T-helper 22 cell (primary cell): ENCODE results near the gene LSS.

ENCODE experiments used
- DNase-seq: peaks from one replicate; pipeline ENCODE4 v3.0.0-alpha.2; 2020; ENCODE audit warnings: low read depth

LSS gene

GRCh38 chr21:46218906-46219590, 9.5 kb downstream of the LSS start:
- DNase-seq: no peak

DNA sequence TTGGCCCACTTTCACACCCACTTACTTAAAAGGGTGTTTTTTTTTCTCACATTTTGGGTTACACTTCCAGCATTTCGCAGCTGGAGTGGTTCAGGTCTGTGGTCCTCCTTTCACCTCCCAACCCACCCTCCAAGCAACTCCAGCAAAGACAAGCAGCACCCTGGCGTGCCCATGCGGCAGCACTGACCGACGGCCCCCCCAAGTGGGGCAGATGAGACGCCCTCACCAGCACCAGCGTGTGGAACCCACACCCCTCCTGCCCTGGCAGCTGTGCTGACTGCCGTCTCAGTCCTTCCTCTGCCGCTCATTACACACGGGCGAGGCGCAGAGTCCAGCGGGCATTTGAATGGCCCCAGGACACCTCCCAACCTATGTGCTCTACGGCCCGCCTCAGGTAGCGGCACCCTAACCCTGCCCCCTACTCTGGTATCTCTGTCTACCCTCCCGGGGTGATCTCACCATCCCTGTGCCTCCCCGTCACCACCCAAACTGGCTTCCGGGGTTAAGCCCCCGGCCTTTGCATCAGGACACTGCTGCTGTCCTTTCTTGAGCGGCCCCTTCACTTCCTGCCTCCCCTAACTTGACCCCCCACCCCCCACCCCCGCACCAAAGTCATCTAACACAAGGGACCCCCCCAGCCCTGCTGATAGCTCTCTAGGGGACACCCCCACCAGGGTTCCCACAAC, 10.9 kb downstream of the LSS start:
- no peak for DNase-seq

GRCh38 chr21:46216132-46216747, 12.3 kb downstream of the LSS start:
- DNase-seq: no peak

DNA sequence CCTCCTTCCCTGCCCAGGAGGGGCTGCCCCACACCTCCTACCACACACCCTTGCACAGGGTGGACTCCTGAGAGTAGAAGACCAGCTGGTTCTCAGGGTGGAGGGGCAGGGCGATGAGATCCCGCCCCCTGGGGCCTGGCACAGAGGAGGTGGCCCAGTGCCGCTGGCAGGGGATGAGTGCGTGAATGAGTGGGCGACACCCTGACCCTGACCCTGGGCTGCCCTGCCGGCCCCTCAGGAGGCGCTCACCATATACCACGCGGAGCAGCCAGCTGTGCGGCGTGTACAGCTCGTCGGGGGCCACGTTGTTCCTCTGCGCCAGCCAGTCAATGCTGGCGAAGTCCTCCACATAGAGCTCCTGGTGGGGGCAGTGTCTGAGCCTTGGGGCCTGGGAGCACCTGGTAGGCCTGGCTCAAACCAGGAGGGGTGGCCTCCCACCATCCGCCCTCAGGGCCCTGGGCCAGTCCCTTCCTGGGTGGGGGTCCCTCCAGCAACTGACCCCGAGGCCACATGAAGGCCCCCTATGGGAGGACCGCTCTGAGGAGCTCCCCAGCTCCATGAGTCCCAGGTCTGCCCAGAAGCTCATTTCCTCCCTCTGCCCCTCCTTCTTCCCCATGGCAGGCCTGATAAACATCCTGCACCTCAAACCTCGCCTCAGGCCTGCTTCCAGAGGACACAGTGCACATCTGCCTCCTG, 13.0 kb downstream of the LSS start:
- no peak for DNase-seq

GRCh38 chr21:46214478-46215340, 13.9 kb downstream of the LSS start:
- DNase-seq: no peak

- no peak for DNase-seq
These were observed 14.8 kb downstream of the LSS start for GRCh38 chr21:46213620-46214286.

- no peak for DNase-seq
These were observed 15.7 kb downstream of the LSS start for GRCh38 chr21:46212721-46213484.

DNA sequence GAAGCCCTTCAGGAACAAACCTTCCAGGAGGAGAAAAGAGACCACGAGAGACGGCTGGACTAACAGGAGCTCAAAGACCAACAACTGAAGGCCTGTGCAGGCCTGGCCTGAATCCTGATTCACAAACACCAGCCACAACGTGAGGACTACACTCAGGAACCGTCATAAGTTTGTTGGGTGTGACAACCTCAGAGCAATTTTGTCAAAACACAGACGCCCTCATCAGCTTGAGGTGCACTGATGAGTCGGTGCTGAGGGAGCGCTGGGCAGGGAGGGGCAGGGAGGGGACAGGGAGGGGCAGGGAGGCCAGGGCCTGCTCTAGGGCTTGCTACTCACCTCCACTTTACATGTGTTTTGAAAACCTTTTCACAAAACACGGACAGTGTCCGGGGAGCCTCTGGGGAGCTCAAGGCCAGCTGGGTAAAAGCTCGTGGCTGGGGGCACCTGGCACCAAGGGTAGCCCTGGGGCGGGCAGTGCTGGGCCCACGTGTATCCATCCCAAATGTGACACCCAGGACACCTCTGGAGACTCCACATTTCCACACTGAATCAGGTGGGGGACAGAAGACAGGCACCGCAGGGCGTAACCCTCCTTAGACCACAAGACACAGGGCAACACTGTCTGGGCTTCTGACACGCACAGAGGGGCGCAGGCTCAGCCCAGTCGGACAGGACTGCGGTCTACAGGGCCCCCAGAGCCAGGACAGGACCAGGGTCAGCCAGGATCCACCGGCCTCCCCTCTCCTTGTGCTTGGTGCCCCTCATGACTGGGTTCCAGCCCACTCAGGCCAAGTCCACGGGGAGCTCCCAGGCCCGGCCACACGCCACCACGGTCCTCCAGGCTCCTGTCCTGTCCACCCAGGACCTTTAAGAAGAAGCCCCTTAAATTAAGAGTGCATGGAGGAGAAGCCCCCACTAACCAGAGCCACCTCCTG, 16.5 kb downstream of the LSS start:
- DNase-seq: no peak

DNA sequence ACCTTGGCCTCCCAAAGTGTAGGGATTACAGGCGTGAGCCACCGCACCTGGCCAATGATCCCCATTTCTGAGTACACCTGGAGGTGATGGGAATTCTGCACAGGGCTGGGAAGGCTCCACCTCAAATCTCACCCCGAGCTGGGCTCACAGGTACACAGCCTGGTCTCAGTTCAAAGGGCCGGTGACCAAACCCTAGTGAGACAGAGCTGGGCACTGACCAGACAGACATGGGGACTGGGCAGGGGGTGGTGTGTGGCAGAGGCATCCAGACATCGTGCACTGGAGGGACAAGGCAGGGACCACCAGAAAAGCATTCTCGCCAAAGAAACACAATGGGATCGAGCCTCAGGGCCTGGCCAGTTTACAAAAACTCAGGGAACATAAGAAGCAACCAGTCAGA, 17.2 kb downstream of the LSS start:
- DNase-seq: no peak

DNA sequence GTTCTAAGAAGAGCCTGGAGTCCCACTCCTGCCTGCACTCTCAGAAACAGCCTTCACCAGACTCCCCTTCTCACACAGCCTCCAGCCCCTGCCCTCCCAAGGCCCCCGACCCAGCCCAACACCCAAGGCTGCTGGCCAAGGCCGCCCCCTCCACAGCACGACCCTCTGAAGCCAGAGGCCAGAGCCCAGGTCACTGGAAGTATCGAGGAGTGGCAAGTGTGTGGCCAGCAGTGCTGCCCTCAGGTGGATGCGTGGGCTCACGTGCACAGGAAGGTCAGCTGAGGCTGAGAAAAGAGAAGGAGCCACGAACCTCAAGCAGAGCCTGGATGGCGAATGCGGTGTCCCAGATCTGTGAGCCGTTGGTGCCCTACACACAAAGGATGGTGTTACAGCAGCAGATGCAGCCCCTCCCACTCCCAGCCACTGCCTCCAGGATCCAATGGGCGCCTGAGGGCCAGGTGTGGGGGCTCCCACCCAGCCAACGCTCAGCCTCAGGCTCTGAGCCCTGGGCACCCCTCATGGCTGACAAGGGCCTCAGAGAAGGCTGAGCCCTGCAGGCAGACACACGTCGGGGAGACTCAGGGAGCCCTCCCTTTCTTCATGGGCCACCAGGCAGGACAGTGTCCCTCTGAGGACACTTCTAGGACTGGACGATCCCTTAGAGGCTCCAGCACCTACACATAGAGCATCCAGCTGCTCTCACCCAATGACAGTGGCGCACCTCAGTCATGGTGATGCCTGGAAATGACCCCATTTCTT, 18.0 kb downstream of the LSS start:
- no peak for DNase-seq

- no peak for DNase-seq
These were observed 19.5 kb downstream of the LSS start for GRCh38 chr21:46208761-46209721.

- DNase-seq: no peak
These were observed 20.5 kb downstream of the LSS start for GRCh38 chr21:46207920-46208591.

DNA sequence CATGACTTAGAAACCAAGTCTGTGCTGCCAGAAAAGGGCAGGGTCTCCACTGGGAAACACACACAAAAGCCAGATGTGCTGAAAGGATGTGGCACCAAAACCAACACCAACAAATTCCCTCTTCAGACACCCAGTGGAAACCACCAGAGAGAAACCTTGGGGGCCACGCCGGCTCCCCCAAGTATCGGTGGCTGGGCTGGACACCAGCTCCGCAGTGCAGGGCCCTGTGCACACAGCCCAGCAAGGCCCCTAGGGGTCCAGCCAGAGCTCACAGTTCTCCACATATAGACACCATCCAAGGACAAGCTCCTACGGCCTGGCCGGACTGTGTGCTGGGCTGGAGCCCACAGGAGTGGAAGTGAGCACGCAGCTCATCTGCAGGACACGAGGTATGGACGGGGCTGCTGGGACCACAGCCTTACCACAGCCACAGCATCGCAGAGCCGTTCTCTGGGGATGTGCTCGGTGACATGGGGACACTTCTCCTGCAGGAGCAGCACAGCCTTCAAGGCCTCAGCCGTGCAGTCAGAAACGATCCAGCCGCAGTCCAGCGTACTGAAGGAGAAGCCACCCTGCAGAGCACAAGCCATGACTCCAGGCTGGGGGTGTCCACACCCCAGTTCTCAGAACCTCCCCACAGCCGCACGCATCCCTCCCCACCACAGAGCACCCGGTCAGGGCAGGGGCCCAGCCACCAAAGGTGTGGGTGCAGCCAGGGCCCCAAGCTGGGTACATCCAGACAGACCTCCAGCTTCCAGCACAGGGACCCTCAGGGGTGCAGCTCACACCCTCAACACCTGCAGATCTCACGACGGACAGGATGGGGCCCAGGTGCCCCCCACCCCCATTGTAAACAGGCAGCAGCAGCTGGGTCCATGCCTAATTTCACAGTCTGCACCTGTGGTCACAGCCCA, 21.3 kb downstream of the LSS start:
- no peak for DNase-seq

DNA sequence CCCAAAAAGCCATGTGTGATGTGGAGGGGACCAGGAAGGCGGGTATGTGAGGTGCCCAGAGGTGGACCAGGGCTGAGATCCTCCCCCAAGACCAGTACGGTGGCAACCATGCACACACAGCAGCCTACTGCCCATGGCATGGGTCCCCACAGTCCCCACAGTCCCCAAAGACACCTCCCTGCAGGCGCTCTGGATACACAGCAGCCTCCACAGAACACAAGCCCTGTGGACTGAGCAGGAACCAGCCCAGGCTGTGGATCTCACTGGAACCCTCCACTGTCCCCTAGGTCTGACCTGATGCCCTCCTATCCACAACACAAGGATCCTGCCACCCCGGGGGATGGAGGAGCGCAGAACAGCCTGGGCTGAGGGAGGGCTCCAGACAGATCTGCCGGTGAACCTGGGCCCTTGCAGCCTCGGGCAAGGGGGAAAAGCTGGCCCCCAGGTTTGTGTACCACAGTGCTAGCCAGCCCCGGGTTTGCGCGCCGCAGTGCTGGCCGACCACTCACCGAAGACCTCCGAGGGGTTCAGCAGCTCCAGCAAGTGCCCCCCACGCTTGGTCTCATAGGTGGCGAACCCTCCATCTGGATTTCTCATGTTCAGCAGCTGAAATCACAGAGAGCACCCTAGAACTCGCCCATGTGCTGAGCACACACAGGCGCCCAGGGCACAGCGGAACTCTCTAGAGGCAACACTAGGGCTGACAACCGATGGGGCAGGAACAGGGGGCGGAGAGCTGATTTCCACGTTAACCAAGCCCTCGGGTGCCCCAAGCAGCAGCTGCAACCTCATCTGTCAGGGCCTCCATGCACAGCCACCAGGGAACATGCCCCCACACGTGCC, 22.2 kb downstream of the LSS start:
- no peak for DNase-seq

DNA sequence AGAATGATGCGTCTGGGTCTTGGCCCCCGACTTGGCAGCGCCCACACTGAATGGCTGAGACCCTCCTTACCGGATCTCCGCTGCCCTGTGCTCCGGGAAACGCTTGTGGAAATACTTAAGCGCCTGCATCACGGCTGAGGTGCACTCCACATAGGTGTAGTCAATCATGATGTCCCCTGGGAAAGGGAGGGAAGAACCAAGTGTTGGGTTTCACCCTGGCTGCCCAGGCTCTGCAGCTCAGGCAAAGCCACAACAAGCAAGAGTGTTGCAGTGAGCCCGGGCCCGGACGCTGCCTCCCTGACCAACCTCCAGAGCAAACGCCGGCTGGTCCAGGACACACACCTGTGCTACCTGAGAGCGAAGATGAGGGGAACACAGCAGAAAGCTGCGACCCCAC, 22.8 kb downstream of the LSS start:
- DNase-seq: no peak
